Measurements from ENCODE around the gene ZNF438.

The ZNF438 gene

DNA sequence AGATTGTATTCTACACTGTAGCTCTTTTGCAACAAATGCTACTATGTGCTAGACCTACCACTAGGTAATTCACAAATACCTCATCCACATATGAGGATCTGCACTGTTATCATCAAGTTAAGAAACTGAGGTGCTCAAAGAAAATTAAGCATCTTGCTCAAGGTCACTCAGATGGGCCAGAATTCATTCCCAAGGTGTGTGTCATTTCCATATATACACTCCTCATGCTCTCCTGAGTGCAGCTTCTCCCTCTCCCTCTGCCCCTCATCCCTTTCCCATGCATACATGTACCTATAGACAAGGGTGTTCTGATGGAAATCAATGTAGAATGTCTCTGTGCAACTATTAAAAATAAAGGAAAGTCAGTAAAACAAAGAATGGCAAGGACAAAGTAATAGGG, 146.2 kb downstream of the ZNF438 start:
- no peak for TF ChIP-seq POLR2AphosphoS5 (IDR thresholded peaks at IDR 0.05; ENCODE audit: low read depth, low read length)
- no peak for TF ChIP-seq TAF1 (IDR thresholded peaks at IDR 0.05; ENCODE audit: borderline replicate concordance, insufficient read depth, low read length)
- no peak for TF ChIP-seq FOXP2 (optimal IDR thresholded peaks at IDR 0.05; ENCODE audit: borderline replicate concordance, extremely low read depth, extremely low read length, insufficient read depth)
- TF ChIP-seq, protein P1, sequence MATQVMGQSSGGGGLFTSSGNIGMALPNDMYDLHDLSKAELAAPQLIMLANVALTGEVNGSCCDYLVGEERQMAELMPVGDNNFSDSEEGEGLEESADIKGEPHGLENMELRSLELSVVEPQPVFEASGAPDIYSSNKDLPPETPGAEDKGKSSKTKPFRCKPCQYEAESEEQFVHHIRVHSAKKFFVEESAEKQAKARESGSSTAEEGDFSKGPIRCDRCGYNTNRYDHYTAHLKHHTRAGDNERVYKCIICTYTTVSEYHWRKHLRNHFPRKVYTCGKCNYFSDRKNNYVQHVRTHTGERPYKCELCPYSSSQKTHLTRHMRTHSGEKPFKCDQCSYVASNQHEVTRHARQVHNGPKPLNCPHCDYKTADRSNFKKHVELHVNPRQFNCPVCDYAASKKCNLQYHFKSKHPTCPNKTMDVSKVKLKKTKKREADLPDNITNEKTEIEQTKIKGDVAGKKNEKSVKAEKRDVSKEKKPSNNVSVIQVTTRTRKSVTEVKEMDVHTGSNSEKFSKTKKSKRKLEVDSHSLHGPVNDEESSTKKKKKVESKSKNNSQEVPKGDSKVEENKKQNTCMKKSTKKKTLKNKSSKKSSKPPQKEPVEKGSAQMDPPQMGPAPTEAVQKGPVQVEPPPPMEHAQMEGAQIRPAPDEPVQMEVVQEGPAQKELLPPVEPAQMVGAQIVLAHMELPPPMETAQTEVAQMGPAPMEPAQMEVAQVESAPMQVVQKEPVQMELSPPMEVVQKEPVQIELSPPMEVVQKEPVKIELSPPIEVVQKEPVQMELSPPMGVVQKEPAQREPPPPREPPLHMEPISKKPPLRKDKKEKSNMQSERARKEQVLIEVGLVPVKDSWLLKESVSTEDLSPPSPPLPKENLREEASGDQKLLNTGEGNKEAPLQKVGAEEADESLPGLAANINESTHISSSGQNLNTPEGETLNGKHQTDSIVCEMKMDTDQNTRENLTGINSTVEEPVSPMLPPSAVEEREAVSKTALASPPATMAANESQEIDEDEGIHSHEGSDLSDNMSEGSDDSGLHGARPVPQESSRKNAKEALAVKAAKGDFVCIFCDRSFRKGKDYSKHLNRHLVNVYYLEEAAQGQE (IDR thresholded peaks at IDR 0.05; ENCODE audit: insufficient read depth in 1 of 2, low read depth in 2 of 2, low read length in 2 of 2), result no peak
- no peak for TF ChIP-seq SIN3A (IDR thresholded peaks at IDR 0.05; ENCODE audit: borderline replicate concordance, insufficient read depth, low read length)

DNA sequence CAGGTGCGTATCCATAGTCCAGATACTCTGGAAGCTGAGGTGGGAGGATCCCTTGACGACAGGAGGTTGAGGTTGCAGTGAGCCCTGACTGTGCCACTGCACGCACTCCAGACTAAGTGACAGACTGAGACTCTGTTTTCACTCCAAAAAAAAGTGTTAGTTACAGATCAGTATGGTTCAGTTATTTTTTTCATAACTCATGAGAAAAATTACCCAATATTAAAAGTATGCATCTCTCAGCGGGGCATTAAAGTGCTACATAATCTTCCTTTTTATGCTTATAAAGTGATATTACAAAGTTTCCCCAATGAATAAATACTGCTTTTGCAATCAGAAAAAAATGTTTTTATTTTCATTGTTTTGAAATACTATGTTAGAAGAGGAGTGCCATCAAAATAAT, 147.9 kb downstream of the ZNF438 start:
- TF ChIP-seq, protein P1 (IDR thresholded peaks at IDR 0.05; ENCODE audit: insufficient read depth in 1 of 2, low read depth in 2 of 2, low read length in 2 of 2), result no peak
- TF ChIP-seq FOXP2 (optimal IDR thresholded peaks at IDR 0.05; ENCODE audit: borderline replicate concordance, extremely low read depth, extremely low read length, insufficient read depth), result no peak
- TF ChIP-seq POLR2AphosphoS5 (IDR thresholded peaks at IDR 0.05; ENCODE audit: low read depth, low read length), result no peak
- no peak for TF ChIP-seq TAF1 (IDR thresholded peaks at IDR 0.05; ENCODE audit: borderline replicate concordance, insufficient read depth, low read length)
- TF ChIP-seq SIN3A (IDR thresholded peaks at IDR 0.05; ENCODE audit: borderline replicate concordance, insufficient read depth, low read length), result no peak

DNA sequence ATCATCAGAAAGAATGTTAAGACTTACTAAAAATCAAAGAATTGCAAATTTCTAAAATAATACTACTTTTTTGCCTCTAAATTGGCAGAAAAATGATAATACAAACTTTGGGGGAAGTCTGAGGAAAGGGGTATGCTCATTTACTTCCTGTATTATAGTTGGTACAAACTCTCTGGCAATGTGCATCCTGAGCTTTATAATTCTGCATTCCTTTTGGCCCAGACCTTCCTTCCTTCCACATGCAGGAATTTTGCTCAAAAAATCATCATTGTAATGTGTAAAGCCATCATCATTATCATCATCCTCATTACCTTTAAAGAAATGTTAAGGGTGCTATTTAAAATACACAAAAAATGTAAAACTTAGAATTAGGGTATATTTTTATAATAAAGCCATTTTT, 148.5 kb downstream of the ZNF438 start:
- no peak for TF ChIP-seq POLR2AphosphoS5 (IDR thresholded peaks at IDR 0.05; ENCODE audit: low read depth, low read length)
- TF ChIP-seq SIN3A (IDR thresholded peaks at IDR 0.05; ENCODE audit: borderline replicate concordance, insufficient read depth, low read length), result no peak
- no peak for TF ChIP-seq FOXP2 (optimal IDR thresholded peaks at IDR 0.05; ENCODE audit: borderline replicate concordance, extremely low read depth, extremely low read length, insufficient read depth)
- TF ChIP-seq, protein P1 (IDR thresholded peaks at IDR 0.05; ENCODE audit: insufficient read depth in 1 of 2, low read depth in 2 of 2, low read length in 2 of 2), result no peak
- no peak for TF ChIP-seq TAF1 (IDR thresholded peaks at IDR 0.05; ENCODE audit: borderline replicate concordance, insufficient read depth, low read length)

DNA sequence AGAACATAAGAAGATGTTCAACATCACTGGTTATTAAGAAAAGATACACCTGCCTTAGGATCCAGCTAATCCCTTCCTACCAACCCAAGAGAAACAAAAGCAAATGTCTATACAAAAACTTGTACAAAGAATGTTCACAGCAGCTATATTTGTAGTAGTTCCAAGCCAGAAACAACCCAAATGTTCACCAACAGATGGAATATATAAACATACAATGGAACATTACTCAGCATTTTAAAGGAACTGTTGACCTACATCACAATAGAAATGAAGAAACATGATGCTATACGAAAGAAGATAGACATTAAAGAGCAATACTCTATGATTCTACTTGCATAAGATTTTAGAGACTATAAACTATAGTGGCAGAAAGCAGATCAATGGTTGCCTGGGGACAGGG, 149.4 kb downstream of the ZNF438 start:
- TF ChIP-seq, protein P1 (IDR thresholded peaks at IDR 0.05; ENCODE audit: insufficient read depth in 1 of 2, low read depth in 2 of 2, low read length in 2 of 2), result no peak
- TF ChIP-seq TAF1 (IDR thresholded peaks at IDR 0.05; ENCODE audit: borderline replicate concordance, insufficient read depth, low read length), result no peak
- no peak for TF ChIP-seq FOXP2 (optimal IDR thresholded peaks at IDR 0.05; ENCODE audit: borderline replicate concordance, extremely low read depth, extremely low read length, insufficient read depth)
- TF ChIP-seq POLR2AphosphoS5 (IDR thresholded peaks at IDR 0.05; ENCODE audit: low read depth, low read length), result no peak
- TF ChIP-seq SIN3A (IDR thresholded peaks at IDR 0.05; ENCODE audit: borderline replicate concordance, insufficient read depth, low read length), result no peak

DNA sequence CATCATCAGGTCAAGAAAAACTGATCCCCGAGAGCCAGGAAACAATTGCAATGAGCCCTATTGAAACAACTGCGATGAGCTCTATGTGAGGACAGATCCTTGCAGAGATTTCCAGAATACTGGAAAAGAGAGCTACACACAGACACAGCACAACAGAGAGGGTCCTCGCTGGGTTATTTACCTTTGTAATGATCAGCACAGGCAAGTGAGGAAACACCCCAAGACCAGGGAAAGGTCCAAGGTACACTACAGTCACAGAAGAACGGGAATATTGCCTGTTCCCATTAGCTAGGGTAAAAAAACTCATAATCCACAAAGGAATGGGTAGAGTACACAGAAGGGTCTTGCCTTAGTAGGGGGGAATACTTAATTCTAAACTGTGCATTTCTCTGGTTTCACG, 152.7 kb downstream of the ZNF438 start:
- TF ChIP-seq, protein P1 (IDR thresholded peaks at IDR 0.05; ENCODE audit: insufficient read depth in 1 of 2, low read depth in 2 of 2, low read length in 2 of 2), result no peak
- no peak for TF ChIP-seq POLR2AphosphoS5 (IDR thresholded peaks at IDR 0.05; ENCODE audit: low read depth, low read length)
- no peak for TF ChIP-seq FOXP2 (optimal IDR thresholded peaks at IDR 0.05; ENCODE audit: borderline replicate concordance, extremely low read depth, extremely low read length, insufficient read depth)
- no peak for TF ChIP-seq TAF1 (IDR thresholded peaks at IDR 0.05; ENCODE audit: borderline replicate concordance, insufficient read depth, low read length)
- TF ChIP-seq SIN3A (IDR thresholded peaks at IDR 0.05; ENCODE audit: borderline replicate concordance, insufficient read depth, low read length), result no peak
